Fibroblast of the aortic adventitia (primary cell): ENCODE data around the gene NEK10. TPM values are rescaled to one million over a fixed set of nuclear protein-coding genes. Genes with fewer than 3 reads are reported as not detected.
"Not testable (repeated sequence)": the region's sequence is repeated elsewhere in the genome, so short reads cannot be mapped to it uniquely, and the experiment has no call there.

Experiments used
- DNase-seq: peaks from one replicate; pipeline ENCODE4 v3.0.0-alpha.2; 2010; ENCODE audit warnings: low read depth
- H3K4me3 ChIP-seq: 2 replicates; pipeline ENCODE4 v1.5.1; 2011; ENCODE audit warnings: low read depth, mild to moderate bottlenecking, control low read depth, low read length, moderate library complexity
- total RNA-seq: library from RNA; depleted of rRNA; stranded (reverse); fragments of >200 nt; gene quantifications from 2 replicates; pipeline ENCODE4 v1.2.3, GENCODE V29; 2012; ENCODE audit warnings: low replicate concordance
- TF ChIP-seq, protein P1 (sequence below): IDR thresholded peaks from 2 replicates; pipeline ENCODE4 v1.5.1; 2011; ENCODE audit warnings: mild to moderate bottlenecking, low read length, control low read depth, inconsistent platforms; ENCODE audit not compliant: insufficient read depth

Gene NEK10
- total RNA-seq, 1 donor, result 27.1 TPM

DNA sequence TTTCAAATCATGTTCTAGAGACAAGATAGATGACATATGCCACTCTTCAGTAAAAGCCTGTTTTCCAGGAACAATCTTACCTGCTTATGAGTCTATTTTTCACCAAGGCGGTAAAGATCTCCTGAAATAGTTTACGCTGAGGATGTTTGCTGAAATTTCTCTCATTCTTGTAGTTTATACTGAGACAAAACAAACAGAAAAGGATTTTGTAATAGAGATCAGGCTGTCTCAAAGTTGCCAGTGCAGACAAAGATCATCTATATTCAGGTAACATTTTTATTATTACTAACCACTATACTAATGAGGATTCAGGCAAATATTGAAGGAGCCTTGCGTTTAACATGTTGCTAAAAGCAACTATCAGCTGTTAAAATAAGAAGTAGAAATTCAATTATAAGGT, 25.0 kb downstream of the NEK10 start:
- TF ChIP-seq, protein P1, sequence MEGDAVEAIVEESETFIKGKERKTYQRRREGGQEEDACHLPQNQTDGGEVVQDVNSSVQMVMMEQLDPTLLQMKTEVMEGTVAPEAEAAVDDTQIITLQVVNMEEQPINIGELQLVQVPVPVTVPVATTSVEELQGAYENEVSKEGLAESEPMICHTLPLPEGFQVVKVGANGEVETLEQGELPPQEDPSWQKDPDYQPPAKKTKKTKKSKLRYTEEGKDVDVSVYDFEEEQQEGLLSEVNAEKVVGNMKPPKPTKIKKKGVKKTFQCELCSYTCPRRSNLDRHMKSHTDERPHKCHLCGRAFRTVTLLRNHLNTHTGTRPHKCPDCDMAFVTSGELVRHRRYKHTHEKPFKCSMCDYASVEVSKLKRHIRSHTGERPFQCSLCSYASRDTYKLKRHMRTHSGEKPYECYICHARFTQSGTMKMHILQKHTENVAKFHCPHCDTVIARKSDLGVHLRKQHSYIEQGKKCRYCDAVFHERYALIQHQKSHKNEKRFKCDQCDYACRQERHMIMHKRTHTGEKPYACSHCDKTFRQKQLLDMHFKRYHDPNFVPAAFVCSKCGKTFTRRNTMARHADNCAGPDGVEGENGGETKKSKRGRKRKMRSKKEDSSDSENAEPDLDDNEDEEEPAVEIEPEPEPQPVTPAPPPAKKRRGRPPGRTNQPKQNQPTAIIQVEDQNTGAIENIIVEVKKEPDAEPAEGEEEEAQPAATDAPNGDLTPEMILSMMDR, result no peak
- DNase-seq, result no peak
- H3K4me3 ChIP-seq, result no peak overlapping the region

DNA sequence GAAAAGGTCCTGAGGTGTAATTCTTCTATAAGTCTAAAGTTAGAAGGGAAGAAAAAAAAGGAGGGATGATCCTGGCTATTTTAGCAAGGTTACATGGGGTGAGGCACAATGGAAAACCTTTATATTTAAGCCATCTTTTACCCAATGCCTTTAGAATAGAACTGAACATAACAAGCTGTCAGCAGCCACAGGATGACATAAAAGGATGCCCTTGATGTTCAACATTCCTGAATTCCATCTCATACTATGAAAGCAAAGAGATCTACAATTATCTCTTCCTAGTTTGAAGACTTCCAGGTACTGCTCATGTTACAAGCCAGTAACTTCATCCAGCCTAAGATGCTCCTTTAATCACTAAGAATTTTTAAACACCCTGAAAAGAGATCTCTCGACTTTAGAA, 26.9 kb downstream of the NEK10 start:
- TF ChIP-seq, protein P1, result no peak
- no peak for DNase-seq
- H3K4me3 ChIP-seq, result no peak overlapping the region

DNA sequence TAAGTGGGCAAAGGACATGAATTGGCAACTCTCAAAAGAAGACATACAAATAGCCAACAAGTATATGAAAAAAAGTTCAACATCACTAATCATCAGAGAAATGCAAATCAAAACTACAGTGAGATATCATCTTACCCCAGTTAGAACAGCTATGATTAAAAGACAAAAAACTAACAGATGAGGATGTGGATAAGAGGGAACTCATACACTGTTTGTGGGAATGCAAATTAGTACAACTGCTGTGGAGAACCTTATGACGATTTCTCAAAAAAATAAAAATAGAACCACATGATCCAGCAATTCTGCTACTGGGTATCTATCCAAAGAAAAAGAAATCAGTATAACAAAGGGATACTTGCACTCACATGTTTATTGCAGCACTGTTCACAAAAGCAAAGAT, 28.6 kb downstream of the NEK10 start:
- no peak overlapping the region for H3K4me3 ChIP-seq
- no peak for DNase-seq
- TF ChIP-seq, protein P1, result no peak

DNA sequence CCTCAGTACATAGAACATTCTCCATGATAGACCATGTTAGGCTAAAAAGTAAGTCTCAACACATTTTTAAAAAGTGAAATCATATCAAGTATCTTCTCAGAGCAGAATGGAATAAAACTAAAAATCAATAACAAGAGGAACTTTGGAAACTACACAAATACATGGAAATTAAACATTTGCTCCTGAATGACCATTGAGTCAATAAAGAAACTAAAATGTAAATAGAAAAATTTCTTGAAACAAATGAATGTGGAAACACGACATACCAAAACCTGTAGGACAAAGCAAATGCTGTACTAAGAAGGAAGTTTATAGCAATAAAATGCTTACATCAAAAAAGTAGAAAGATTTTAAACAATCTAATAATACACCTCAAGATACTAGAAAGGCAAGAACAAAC, 33.6 kb downstream of the NEK10 start:
- DNase-seq, result no peak
- H3K4me3 ChIP-seq, result no peak overlapping the region
- TF ChIP-seq, protein P1, result no peak

DNA sequence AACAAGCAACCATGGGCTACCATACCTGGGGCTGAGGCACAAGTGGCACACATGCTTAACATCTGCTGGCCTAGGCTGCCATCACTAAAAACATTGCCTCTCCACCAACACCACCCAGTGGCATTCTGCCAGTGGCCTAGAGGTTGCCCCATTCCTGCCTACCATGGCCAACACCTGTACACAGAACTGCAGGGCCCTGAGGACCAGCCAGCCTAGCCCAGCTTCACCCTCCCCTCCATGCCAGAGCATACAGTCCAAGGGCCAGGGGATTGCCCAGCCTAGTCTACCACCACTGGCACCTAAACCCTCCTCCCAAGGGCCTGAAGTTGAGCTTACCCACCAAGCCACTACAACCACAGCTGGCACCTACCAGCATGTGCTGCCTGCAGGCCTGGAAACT, 35.3 kb downstream of the NEK10 start:
- TF ChIP-seq, protein P1, result no peak
- DNase-seq, result no peak
- no peak overlapping the region for H3K4me3 ChIP-seq

DNA sequence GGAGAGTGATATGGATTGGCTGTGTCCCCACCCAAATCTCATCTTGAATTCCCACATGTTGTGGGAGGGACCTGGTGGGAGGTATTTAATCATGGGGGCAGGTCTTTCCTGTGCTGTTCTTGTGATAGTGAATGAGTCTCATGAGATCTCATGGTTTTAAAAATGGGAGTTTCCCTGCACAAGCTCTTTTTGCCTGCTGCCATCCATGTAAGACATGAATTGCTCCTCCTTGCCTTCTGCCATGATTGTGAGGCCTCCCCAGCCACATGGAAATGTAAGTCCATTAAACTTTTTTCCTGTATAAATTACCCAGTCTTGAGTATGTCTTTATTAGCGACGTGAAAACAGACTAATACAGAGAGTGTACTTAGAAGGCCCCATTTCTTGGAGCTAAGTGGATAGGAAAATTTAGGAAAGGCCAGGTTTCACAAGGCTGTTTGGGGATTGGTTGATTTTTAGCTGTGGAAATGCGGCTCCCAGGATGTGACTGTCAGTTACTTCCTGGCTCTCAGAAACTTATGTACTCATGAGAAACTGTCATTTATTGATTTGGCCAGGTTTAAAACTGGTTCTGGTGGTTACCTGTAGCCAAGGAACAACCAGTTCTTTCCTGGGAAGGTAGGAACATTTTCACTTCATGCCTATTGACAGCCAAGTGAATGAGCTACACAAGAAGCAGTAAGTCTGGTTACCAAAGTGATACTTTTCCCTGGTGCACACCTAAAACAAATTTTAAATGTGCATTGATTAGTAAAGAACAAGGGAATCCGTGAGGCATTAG, 40.0 kb downstream of the NEK10 start:
- not testable (repeated sequence) for H3K4me3 ChIP-seq, DNase-seq

DNA sequence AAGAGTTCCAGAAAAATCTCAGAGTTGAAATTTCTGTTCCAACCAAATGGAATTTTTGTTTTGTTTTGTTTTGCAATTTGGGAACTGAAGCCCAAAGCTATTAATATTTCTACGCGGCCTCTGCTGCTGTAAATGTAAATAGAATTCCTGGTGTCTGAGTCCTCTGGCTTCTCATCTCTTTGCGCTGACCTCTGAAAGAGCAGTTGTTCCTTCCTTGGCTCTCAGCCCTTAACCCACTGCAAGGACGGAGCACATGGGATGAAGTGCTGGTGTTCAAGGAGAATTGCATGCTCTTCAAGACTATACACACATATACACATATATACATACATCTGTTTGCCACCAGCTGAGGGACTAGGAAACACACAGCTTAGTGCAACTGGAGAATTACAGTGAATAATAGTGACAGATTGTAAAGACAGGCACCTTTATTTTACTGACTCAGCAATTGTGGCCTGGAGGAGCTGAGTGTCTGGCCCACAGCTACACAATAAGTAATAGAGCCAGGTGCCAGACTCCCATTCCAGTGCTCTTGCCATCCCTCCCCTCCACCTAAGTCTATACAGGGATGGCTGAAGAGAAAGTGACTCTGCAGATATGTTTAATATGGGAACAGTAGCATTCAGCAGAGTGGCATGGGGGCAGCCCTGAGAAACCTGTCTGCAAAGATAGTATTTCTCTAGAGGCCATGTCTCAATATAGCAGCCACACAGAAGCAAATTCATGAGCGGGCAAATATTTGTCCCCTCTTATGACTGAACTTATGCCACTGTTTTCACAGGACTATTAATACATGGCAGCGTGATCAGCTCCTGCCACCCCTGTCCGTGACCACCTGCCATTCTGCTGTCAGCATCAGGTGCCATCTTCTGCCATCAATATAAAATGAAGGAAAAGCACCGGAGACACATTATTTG, 42.3 kb downstream of the NEK10 start:
- peak; percentile 93 for DNase-seq
- TF ChIP-seq, protein P1, result no peak
- H3K4me3 ChIP-seq, result no peak overlapping the region
